ENCODE data around the gene POPDC2. TPM values are rescaled to one million over a fixed set of nuclear protein-coding genes. Genes with fewer than 3 reads are reported as not detected.

POPDC2 gene
- polyA plus RNA-seq, 1 of the 3 experiments (the other 2 are of a cell fraction) = 19.9 TPM

DNA sequence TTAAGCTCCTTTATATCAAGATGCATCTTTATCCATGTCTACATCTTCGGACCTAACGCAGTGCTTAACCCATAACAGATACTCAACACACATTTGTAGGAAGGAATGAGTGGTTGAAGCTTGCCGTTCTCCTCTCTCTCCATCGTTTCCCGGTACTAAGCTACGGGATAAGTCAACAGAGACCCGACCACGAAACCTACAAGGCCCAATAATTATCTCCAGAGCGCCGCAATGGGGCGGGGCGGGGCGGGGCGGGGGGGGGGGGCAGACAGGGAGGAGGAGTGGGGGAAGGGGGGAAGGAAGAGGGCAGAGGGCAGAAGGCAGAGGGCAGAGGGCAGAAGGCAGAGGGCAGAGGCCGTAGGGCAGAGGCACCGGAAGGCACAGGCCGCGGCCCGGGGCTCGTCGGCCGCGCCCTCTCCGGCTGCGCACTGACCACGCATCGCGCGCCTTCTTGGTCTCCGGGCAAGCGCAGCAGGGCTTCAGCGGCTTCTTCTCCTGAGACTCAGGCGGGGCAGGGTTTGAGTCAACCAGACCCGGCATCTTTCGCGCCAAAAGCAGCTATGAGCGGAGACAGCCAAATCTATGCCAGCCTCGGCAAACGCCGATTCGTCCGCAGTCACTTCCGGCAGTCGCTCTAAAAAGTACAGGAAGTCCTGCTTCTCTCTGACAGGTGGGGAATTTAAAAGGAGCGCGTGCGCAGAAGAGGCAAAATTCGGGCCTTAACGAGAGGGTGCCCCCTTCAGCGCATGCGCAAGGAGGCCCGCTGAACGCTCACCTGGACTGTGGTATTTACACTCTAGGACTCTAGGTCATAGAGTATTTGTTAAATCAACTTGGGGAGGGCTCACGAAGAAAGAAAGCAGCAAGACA lies 16.6 kb upstream of the POPDC2 start, which contains the start of gene COX17 (continued):
- no peak for TF ChIP-seq MEF2A (IDR thresholded peaks at IDR 0.05; ENCODE audit: borderline replicate concordance, low read depth)
- TF ChIP-seq, protein P1, sequence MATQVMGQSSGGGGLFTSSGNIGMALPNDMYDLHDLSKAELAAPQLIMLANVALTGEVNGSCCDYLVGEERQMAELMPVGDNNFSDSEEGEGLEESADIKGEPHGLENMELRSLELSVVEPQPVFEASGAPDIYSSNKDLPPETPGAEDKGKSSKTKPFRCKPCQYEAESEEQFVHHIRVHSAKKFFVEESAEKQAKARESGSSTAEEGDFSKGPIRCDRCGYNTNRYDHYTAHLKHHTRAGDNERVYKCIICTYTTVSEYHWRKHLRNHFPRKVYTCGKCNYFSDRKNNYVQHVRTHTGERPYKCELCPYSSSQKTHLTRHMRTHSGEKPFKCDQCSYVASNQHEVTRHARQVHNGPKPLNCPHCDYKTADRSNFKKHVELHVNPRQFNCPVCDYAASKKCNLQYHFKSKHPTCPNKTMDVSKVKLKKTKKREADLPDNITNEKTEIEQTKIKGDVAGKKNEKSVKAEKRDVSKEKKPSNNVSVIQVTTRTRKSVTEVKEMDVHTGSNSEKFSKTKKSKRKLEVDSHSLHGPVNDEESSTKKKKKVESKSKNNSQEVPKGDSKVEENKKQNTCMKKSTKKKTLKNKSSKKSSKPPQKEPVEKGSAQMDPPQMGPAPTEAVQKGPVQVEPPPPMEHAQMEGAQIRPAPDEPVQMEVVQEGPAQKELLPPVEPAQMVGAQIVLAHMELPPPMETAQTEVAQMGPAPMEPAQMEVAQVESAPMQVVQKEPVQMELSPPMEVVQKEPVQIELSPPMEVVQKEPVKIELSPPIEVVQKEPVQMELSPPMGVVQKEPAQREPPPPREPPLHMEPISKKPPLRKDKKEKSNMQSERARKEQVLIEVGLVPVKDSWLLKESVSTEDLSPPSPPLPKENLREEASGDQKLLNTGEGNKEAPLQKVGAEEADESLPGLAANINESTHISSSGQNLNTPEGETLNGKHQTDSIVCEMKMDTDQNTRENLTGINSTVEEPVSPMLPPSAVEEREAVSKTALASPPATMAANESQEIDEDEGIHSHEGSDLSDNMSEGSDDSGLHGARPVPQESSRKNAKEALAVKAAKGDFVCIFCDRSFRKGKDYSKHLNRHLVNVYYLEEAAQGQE (IDR thresholded peaks at IDR 0.05; ENCODE audit: low read depth, low read length) = no peak

DNA sequence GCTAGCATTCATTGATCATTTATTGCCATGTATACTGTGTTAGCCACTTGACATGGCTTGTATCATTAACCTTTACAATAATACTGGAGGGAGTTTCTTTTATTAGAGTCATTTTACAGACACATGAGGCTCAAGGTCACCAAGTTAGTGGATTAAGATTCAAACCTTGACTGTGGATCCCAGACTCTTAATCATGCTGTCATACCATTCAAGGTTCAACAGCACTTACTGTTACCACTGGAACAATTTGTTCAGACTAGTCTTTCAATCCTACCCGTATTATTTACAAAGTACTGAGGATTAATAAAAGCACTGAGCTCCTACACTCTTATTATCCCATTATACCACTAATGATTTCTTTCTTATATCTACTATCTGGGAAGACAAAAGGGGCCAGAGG lies 15.6 kb upstream of the POPDC2 start:
- Histone ChIP-seq H2AFZ (ENCODE audit: low read depth) (peak overlapping the region; percentile 56; the same call in 1 of the 2 replicates), H3K36me3 (replicated peaks in 1 of 2; ENCODE audit: control insufficient read depth in 1 of 2, insufficient read depth in 2 of 2, low read length in 1 of 2) (peaks cover 8 to 11% of the 10 kb centered on the region in 2 experiments), H3K9me2 (no peaks in the 10 kb centered on the region), H3K9me3 (no peaks in the 10 kb centered on the region), H3K4me3 (ENCODE audit: low read depth in 2 of 2, low read length in 1 of 2) (peak overlapping the region; percentile 41 to 50), H3K27me3 (ENCODE audit: insufficient read depth) (no peaks in the 10 kb centered on the region), H3K79me2 (ENCODE audit: insufficient read depth) (peaks cover 8% of the 10 kb centered on the region; the same call in 1 of the 2 replicates), H3K4me1 (ENCODE audit: control insufficient read depth in 1 of 2, insufficient read depth in 2 of 2, low read depth in 1 of 2, low read length in 1 of 2) (peaks cover 0 to 25% of the 10 kb centered on the region in 2 experiments; a peak in 2 of 4 replicates), H3F3A (replicated peaks; ENCODE audit: insufficient read depth) (no peaks in the 10 kb centered on the region), H3K27ac (ENCODE audit: low read depth in 2 of 2, low read length in 1 of 2) (peak overlapping the region; percentile 29 to 81), H3K4me2 (peak overlapping the region; percentile 9), H3K9ac (peak overlapping the region; percentile 37; the same call in 1 of the 2 replicates), H4K20me1 (ENCODE audit: insufficient read depth) (no peaks in the 10 kb centered on the region)
- 62% methylated on average over 1 of the region's 1 CpG for WGBS (ENCODE audit: low lambda C conversion rate)
- DNase-seq = no peak
- ChIA-PET POLR2A (interaction anchor here (1.4 to 3.0 kb wide), 3 partner anchors 13 to 177 kb away, joined by 4 to 14 read pairs (median 11); partner anchors contain the start of genes POPDC2 and TIMMDC1), CTCF (interaction anchor here (0.5 to 1.8 kb wide), 4 partner anchors 14 to 435 kb away, joined by 3 to 7 read pairs (median 3); no protein-coding TSS in a partner anchor)
- no peak for TF ChIP-seq POLR2AphosphoS5 (IDR thresholded peaks at IDR 0.05; ENCODE audit: low read depth, low read length)
- TF ChIP-seq SMC3 (IDR thresholded peaks at IDR 0.05; ENCODE audit: low read depth, low read length) = no peak
- no peak for TF ChIP-seq MEF2A (IDR thresholded peaks at IDR 0.05; ENCODE audit: borderline replicate concordance, low read depth)
- no peak for TF ChIP-seq EP300 (IDR thresholded peaks at IDR 0.05; ENCODE audit: borderline replicate concordance in 1 of 2, low read depth in 1 of 2, low read length in 1 of 2)
- TF ChIP-seq FOXJ3 (CRISPR knock-in tag; IDR thresholded peaks at IDR 0.05) = no peak
- TF ChIP-seq FOXM1 (IDR thresholded peaks at IDR 0.05; ENCODE audit: low read depth) = no peak
- no peak for TF ChIP-seq JUND (IDR thresholded peaks at IDR 0.05)
- TF ChIP-seq, protein P1 (IDR thresholded peaks at IDR 0.05; ENCODE audit: low read depth, low read length) = no peak
- TF ChIP-seq TEAD4 (IDR thresholded peaks at IDR 0.05; ENCODE audit: borderline replicate concordance, insufficient read depth) = no peak
- TF ChIP-seq FOSL2 (IDR thresholded peaks at IDR 0.05; ENCODE audit: borderline replicate concordance, low read depth) = no peak
- TF ChIP-seq, protein P2, sequence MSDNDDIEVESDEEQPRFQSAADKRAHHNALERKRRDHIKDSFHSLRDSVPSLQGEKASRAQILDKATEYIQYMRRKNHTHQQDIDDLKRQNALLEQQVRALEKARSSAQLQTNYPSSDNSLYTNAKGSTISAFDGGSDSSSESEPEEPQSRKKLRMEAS (IDR thresholded peaks at IDR 0.05; ENCODE audit: low read depth) = no peak
- no peak for TF ChIP-seq YY1 (IDR thresholded peaks at IDR 0.05; ENCODE audit: low read depth)
- TF ChIP-seq GATA2 (CRISPR knock-in tag; IDR thresholded peaks at IDR 0.05) = no peak
- TF ChIP-seq TCF12 (IDR thresholded peaks at IDR 0.05) = no peak
- TF ChIP-seq, protein P3, sequence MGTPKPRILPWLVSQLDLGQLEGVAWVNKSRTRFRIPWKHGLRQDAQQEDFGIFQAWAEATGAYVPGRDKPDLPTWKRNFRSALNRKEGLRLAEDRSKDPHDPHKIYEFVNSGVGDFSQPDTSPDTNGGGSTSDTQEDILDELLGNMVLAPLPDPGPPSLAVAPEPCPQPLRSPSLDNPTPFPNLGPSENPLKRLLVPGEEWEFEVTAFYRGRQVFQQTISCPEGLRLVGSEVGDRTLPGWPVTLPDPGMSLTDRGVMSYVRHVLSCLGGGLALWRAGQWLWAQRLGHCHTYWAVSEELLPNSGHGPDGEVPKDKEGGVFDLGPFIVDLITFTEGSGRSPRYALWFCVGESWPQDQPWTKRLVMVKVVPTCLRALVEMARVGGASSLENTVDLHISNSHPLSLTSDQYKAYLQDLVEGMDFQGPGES (IDR thresholded peaks at IDR 0.05; ENCODE audit: low read depth, low read length) = no peak
- TF ChIP-seq ELF1 (IDR thresholded peaks at IDR 0.05) = no peak
- TF ChIP-seq MXI1 (IDR thresholded peaks at IDR 0.05; ENCODE audit: low read depth, low read length) = no peak
